Iris pigment epithelial cell (primary cell): Measurements from ENCODE around the gene UCK1.
"Not testable (repeated sequence)": the region's sequence is repeated elsewhere in the genome, so short reads cannot be mapped to it uniquely, and the experiment has no call there.

Source experiments
- DNase-seq: peaks from one replicate; pipeline ENCODE4 v3.0.0-alpha.2; 2011; ENCODE audit warnings: low read depth

Gene UCK1

GRCh38 chr9:131554087-131554842 is 23.2 kb upstream of the UCK1 start:
- DNase-seq = no peak

GRCh38 chr9:131552030-131552429 is 21.0 kb upstream of the UCK1 start:
- DNase-seq = no peak

- DNase-seq = not testable (repeated sequence)
These were observed 19.4 kb upstream of the UCK1 start for GRCh38 chr9:131550465-131550864.

GRCh38 chr9:131549186-131549585 is 18.1 kb upstream of the UCK1 start:
- DNase-seq = not testable (repeated sequence)

- DNase-seq = peak; percentile 22
These were observed 15.4 kb upstream of the UCK1 start for GRCh38 chr9:131546336-131547084.

GRCh38 chr9:131545786-131546335 is 14.8 kb upstream of the UCK1 start:
- DNase-seq = no peak

GRCh38 chr9:131545003-131545785 is 14.1 kb upstream of the UCK1 start, which contains the start of gene PRRT1B:
PRRT1B (plus strand) TSS chr9:131545523; CDS start chr9:131545616, 93 bp downstream.
- DNase-seq = no peak

GRCh38 chr9:131543141-131543540 is 12.1 kb upstream of the UCK1 start:
- DNase-seq = no peak

- DNase-seq = no peak
These were observed 8.3 kb upstream of the UCK1 start for GRCh38 chr9:131539223-131539923.

- no peak for DNase-seq
These were observed 6.9 kb upstream of the UCK1 start for GRCh38 chr9:131537946-131538345.

GRCh38 chr9:131534721-131535237 is 3.7 kb upstream of the UCK1 start:
- DNase-seq = no peak

GRCh38 chr9:131530546-131530919 is 530 bp downstream of the UCK1 start:
- peak; percentile 27 for DNase-seq

- no peak for DNase-seq
These were observed 1.2 kb downstream of the UCK1 start for GRCh38 chr9:131529597-131530545.

- no peak for DNase-seq
These were observed 2.1 kb downstream of the UCK1 start for GRCh38 chr9:131528886-131529505.

GRCh38 chr9:131528186-131528585 is 2.9 kb downstream of the UCK1 start:
- no peak for DNase-seq

- DNase-seq = no peak
These were observed 5.2 kb downstream of the UCK1 start for GRCh38 chr9:131525643-131526565.

- peak; percentile 75 for DNase-seq
These were observed 6.3 kb downstream of the UCK1 start for GRCh38 chr9:131524665-131525315.
